Fibroblast of the conjunctiva (primary cell): ENCODE data around the gene PAK1IP1.
"Not testable (repeated sequence)": the region's sequence is repeated elsewhere in the genome, so short reads cannot be mapped to it uniquely, and the experiment has no call there.

ENCODE experiments used
- DNase-seq: peaks from one replicate; pipeline ENCODE4 v3.0.0-alpha.2; 2010; ENCODE audit warnings: low read depth

PAK1IP1 gene

GRCh38 chr6:10743515-10743914 lies 48.7 kb downstream of the PAK1IP1 start:
- DNase-seq, result no peak

GRCh38 chr6:10745116-10745515 lies 50.3 kb downstream of the PAK1IP1 start:
- no peak for DNase-seq

- no peak for DNase-seq
Measured at GRCh38 chr6:10746915-10747250, 52.1 kb downstream of the PAK1IP1 start.

- peak; percentile 93 for DNase-seq
Measured at GRCh38 chr6:10747251-10747972, 52.6 kb downstream of the PAK1IP1 start, which contains the start of gene TMEM14B. TSS of gene TMEM14B (plus strand) at chr6:10747805. CDS start at chr6:10749246, 1,441 bp downstream.

- DNase-seq, result no peak
Measured at GRCh38 chr6:10749734-10750133, 55.0 kb downstream of the PAK1IP1 start.

- not testable (repeated sequence) for DNase-seq
Measured at GRCh38 chr6:10750568-10750967, 55.8 kb downstream of the PAK1IP1 start.

- DNase-seq, result not testable (repeated sequence)
Measured at GRCh38 chr6:10751757-10752156, 57.0 kb downstream of the PAK1IP1 start.

GRCh38 chr6:10756085-10756484 lies 61.3 kb downstream of the PAK1IP1 start:
- no peak for DNase-seq
